ENCODE measurements around the gene C1orf232. TPM values are rescaled to one million over a fixed set of nuclear protein-coding genes. Genes with fewer than 3 reads are reported as not detected.

The C1orf232 gene
- total RNA-seq, 4 donors from 2014 or later, result not detected

DNA sequence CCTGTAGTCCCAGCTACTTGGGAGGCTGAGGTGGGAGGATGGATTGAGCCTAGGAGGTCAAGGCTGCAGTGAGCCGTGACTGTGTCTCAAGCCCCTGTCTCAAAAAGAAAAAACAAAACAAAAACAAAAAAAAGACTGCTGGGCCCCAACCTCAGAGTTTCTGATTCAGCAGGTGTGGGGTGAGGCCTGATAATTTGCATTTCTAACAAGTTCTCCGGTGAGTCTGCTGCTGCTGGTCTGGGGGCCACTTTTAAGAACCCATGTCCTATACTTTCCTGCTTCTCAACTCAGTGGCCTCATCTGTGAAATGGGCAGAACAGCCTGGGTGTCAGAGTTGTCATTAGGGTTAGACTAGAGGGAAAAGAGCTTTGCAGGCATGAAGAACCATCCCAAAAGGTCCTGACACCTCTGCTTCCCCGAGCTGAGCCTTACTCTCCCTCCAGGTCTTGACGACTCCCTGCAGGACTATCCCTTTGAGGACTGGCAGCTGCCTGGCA is 11.3 kb upstream of the C1orf232 start:
- H3K9me3 ChIP-seq, result no peaks in the 10 kb centered on the region
- no peak for DNase-seq
- H3K27me3 ChIP-seq, result no peaks in the 10 kb centered on the region
- no peaks in the 10 kb centered on the region for H3K4me1 ChIP-seq
- no peak overlapping the region for H3K4me3 ChIP-seq
- TF ChIP-seq, protein P1, sequence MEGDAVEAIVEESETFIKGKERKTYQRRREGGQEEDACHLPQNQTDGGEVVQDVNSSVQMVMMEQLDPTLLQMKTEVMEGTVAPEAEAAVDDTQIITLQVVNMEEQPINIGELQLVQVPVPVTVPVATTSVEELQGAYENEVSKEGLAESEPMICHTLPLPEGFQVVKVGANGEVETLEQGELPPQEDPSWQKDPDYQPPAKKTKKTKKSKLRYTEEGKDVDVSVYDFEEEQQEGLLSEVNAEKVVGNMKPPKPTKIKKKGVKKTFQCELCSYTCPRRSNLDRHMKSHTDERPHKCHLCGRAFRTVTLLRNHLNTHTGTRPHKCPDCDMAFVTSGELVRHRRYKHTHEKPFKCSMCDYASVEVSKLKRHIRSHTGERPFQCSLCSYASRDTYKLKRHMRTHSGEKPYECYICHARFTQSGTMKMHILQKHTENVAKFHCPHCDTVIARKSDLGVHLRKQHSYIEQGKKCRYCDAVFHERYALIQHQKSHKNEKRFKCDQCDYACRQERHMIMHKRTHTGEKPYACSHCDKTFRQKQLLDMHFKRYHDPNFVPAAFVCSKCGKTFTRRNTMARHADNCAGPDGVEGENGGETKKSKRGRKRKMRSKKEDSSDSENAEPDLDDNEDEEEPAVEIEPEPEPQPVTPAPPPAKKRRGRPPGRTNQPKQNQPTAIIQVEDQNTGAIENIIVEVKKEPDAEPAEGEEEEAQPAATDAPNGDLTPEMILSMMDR (IDR thresholded peaks at IDR 0.05), result no peak
- TF ChIP-seq POLR2A (IDR thresholded peaks at IDR 0.05), result no peak
- H3K36me3 ChIP-seq, result no peaks in the 10 kb centered on the region
- intact Hi-C loops (cut with DNase I; ENCODE audit: low total_unique reads), result no loop called here
- H3K27ac ChIP-seq, result no peak overlapping the region

DNA sequence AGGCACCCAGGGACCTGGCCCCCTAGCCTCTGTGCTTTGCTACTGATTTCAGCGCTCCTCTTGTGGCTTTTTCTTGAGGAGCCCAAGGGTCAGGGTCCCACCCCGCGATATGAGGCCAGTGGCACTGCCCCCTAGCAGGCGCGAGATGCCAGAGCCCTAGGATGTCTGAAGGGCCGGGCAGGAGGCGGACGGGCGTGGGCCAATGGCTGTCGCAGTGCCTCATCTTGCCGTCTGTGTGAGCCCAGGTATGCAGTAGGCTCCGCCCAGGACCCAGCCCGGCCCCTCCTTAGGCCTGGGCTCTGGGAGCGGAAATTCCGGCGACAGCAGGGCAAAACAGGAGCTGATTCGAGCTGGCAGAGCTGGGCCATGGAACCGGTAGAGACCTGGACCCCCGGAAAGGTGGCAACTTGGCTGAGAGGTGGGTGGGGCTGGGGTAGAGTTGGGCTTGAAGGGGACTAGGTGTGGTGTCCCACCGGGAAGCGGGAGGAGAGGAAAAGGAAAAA is 8.5 kb upstream of the C1orf232 start, which contains the start of gene CNKSR1:
CNKSR1 (plus strand) TSS at position 310 of the 503 bp plus-strand sequence; CDS start at position 367, 57 bp downstream.
- no peaks in the 10 kb centered on the region for H3K36me3 ChIP-seq
- no peaks in the 10 kb centered on the region for H3K9me3 ChIP-seq
- no peaks in the 10 kb centered on the region for H3K27me3 ChIP-seq
- TF ChIP-seq POLR2A (IDR thresholded peaks at IDR 0.05), result no peak
- TF ChIP-seq, protein P1 (IDR thresholded peaks at IDR 0.05), result no peak
- no peaks in the 10 kb centered on the region for H3K4me1 ChIP-seq
- no peak for DNase-seq
- no peak within 1 kb of the TSS for H3K4me3 ChIP-seq
- intact Hi-C loops (cut with DNase I; ENCODE audit: low total_unique reads), result no loop called here
- H3K27ac ChIP-seq, result no peak within 1 kb of the TSS

DNA sequence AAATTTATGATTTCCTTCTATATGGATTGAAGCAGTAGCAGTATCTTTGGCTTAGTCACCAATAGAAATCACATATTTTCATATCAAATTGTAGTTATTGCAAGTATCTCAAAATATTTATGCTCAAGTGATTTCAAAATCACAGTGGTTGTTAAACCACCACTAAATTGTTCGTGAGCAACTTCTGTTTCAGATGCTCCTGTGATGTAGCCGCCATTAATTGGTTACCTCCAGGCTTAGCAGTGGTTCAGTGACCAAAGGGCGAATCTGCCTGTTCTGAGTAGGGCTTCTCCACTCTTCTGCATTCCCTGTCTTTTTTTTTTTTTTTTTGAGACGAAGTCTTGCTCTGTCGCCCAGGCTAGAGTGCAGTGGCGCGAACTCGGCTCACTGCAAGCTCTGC is 6.6 kb upstream of the C1orf232 start:
- intact Hi-C loops (cut with DNase I; ENCODE audit: low total_unique reads), result no loop called here

DNA sequence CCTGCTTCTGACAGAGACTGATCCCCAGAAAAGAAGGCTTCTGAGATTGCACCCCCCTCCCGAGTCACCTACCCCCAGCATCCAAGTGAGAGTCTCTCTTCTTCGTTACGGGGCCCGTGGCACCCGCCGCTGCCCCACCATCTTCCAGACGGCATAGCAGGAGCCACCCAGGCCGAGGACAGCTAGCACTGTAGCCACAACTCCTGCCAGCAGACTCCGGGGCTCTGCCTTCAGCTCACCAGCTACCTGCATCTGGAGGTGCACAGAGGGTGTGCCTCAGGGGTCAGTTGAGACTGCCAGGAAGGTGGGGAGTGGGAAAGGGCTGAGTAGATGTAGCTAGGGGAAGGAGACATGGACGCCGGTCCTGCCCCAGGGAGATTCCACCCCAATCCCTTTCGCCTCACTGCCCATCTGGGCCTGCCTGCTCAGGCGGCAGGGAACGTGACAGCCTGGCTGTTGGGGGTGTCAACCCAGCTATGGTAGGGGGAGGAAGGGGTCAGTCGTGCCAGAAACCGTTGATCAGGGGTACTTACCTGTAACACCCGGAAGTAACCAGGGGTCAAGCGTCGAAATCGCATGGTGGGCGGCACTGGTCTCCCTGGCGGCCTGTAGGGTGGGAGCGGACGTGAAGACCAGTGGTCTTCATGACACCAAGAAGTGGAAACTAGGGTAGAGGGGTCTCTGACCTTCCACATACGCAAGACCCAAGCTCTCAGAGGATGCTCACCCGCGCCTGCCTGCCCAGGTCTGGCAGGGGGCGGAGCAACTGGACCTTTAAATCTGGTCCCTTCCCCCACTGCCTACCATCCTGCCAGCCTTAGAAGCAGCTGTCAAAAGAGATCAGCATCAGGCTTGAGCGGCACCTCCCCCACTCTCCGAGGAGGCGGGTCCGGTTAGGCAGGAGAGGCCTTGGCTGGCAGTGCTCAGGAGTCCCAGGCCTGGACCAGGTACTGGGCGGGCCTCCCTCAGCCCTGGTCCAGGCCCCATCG is 2.6 kb upstream of the C1orf232 start, which contains the start of gene ZNF593OS:
ZNF593OS (minus strand) TSS at position 749 of the 989 bp plus-strand sequence; CDS start at position 578, 171 bp downstream.
- DNase-seq, result no peak
- H3K36me3 ChIP-seq, result no peaks in the 10 kb centered on the region
- intact Hi-C loops (cut with DNase I; ENCODE audit: low total_unique reads), result no loop called here
- TF ChIP-seq, protein P1 (IDR thresholded peaks at IDR 0.05), result no peak
- no peak for TF ChIP-seq POLR2A (IDR thresholded peaks at IDR 0.05)
- no peak within 1 kb of the TSS for H3K27ac ChIP-seq
- H3K9me3 ChIP-seq, result no peaks in the 10 kb centered on the region
- H3K4me3 ChIP-seq, result no peak within 1 kb of the TSS
- no peaks in the 10 kb centered on the region for H3K27me3 ChIP-seq
- peaks cover 0 to 5% of the 10 kb centered on the region in 2 donors for H3K4me1 ChIP-seq

More for the DNA sequence above, 6.6 kb upstream of the C1orf232 start:
- DNase-seq, result no peak
- Histone ChIP-seq H3K36me3 (no peaks in the 10 kb centered on the region), H3K27ac (no peak overlapping the region), H3K27me3 (no peaks in the 10 kb centered on the region), H3K9me3 (no peaks in the 10 kb centered on the region), H3K4me1 (peaks cover 0 to 5% of the 10 kb centered on the region in 2 donors), H3K4me3 (no peak overlapping the region)
- TF ChIP-seq POLR2A (IDR thresholded peaks at IDR 0.05), result no peak
- TF ChIP-seq, protein P1 (IDR thresholded peaks at IDR 0.05), result no peak

DNA sequence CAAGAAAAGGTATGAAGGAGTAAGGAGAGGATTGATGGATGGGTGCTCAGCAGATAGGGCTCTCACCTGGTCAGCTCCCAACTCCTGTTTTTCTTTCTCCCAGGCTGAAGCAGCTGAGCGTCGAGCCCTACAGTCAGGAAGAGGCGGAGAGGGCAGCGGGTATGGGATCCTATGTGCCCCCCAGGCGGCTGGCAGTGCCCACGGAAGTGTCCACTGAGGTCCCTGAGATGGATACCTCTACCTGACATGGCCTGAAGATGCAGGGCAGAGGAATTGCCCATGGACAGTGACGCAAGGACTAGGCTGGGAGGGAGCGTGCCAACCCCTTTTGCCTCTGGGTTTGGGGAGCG is 1.7 kb upstream of the C1orf232 start:
- H3K27ac ChIP-seq, result peak overlapping the region; percentile 63 to 85
- H3K4me3 ChIP-seq, result peak overlapping the region; percentile 64 to 79
- H3K27me3 ChIP-seq, result no peaks in the 10 kb centered on the region
- TF ChIP-seq, protein P1 (IDR thresholded peaks at IDR 0.05), result no peak
- no peak for TF ChIP-seq POLR2A (IDR thresholded peaks at IDR 0.05)
- DNase-seq, result no peak
- no peaks in the 10 kb centered on the region for H3K9me3 ChIP-seq
- no peaks in the 10 kb centered on the region for H3K36me3 ChIP-seq
- H3K4me1 ChIP-seq, result peaks cover 0 to 5% of the 10 kb centered on the region in 2 donors
- intact Hi-C loops (cut with DNase I; ENCODE audit: low total_unique reads), result no loop called here

All from uterus (tissue), 4 donors.